CD4-positive, alpha-beta T cell treated with Interleukin-6 for 4 hours (primary cell): Measurements from ENCODE around the gene PCDH10.
"Not testable (repeated sequence)": the region's sequence is repeated elsewhere in the genome, so short reads cannot be mapped to it uniquely, and the experiment has no call there.

Source experiments
- DNase-seq: peaks from one replicate; pipeline ENCODE4 v3.0.0-alpha.2; 2020; ENCODE audit warnings: mixed read lengths

PCDH10 gene

DNA sequence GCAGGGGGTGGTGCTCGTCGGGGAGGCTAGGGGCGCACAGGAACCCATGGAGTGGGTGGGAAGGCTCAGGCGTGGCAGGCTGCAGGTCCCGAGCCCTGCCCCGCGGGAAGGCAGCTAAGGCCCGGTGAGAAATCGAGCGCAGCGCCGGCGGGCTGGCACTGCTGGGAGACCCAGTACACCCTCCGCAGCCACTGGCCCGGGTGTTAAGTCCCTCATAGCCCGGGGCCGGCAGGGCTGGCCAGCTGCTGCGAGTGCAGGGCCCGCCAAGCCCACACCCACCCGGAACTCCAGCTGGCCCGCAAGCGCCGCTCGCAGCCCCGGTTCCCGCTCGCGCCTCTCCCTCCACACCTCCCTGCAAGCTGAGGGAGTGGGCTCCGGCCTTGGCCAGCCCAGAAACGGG lies 91.4 kb downstream of the PCDH10 start:
- DNase-seq = not testable (repeated sequence)
